IMR-90 (cell line): ENCODE measurements around the gene HOATZ. TPM values are rescaled to one million over a fixed set of nuclear protein-coding genes. Genes with fewer than 3 reads are reported as not detected.

Experiments used
- ATAC-seq: fragments of 200-7000 bp; cut with Tn5 transposase; 2 replicates; pipeline ENCODE4 v1.9.1; 2020; ENCODE audit warnings: low read depth, mild to moderate bottlenecking, moderate library complexity
- BruUV-seq: library from RNA; stranded (reverse); fragments of 400-500 nt; replicated peaks from 2 replicates; lab custom pipeline; 2021; lab: Mats Ljungman, UMichigan
- CTCF ChIA-PET: fragments of 300-600 bp; formaldehyde crosslinking; extraction: SDS; loops from one replicate; lab custom pipeline; 2021; ENCODE audit warnings: antibody characterized with exemption; lab: Yijun Ruan, JAX
- POLR2A ChIA-PET: fragments of 300-600 bp; sonication (Branson Sonifier 250); formaldehyde crosslinking; loops from one replicate; lab custom pipeline; 2022; ENCODE audit warnings: antibody characterized with exemption; ENCODE audit not compliant: unreplicated experiment; lab: Charles Lee
- DNase-seq: peaks from one replicate; pipeline ENCODE4 v3.0.0; 2013
- H2AFZ ChIP-seq: replicated peaks from 2 replicates; pipeline ENCODE3; 2013; ENCODE audit warnings: low read length, mild to moderate bottlenecking; ENCODE audit not compliant: poor library complexity
- H2AK5ac ChIP-seq: 2 replicates; pipeline ENCODE4 v1.6.1; 2013; ENCODE audit warnings: low read depth, low read length, inconsistent platforms
- H2AK9ac ChIP-seq: replicated peaks from 2 replicates; pipeline ENCODE3; 2013; ENCODE audit warnings: mild to moderate bottlenecking, low read depth, low read length, moderate library complexity; ENCODE audit not compliant: poor library complexity
- H2BK120ac ChIP-seq: 2 replicates; pipeline ENCODE4 v1.6.1; 2013; ENCODE audit warnings: low read depth, low read length, inconsistent platforms
- H2BK15ac ChIP-seq: 3 replicates; pipeline ENCODE4 v1.6.1; 2013; ENCODE audit warnings: low read depth, low read length, inconsistent platforms
- H2BK20ac ChIP-seq: 2 replicates; pipeline ENCODE4 v1.6.1; 2013; ENCODE audit warnings: low read depth, mild to moderate bottlenecking, inconsistent platforms, low read length, moderate library complexity
- H2BK5ac ChIP-seq: 2 replicates; pipeline ENCODE4 v1.6.1; 2013; ENCODE audit warnings: mild to moderate bottlenecking, low read depth, low read length, inconsistent platforms; ENCODE audit not compliant: poor library complexity, severe bottlenecking
- H3K14ac ChIP-seq: replicated peaks from 2 replicates; pipeline ENCODE4 v1.6.1; 2013; ENCODE audit warnings: low read depth, low read length, inconsistent platforms
- H3K18ac ChIP-seq: 2 replicates; pipeline ENCODE4 v1.6.1; 2013; ENCODE audit warnings: low read depth, low read length, control low read depth
- H3K23ac ChIP-seq: 2 replicates; pipeline ENCODE4 v1.6.1; 2013; ENCODE audit warnings: low read depth, low read length, inconsistent platforms
- H3K27ac ChIP-seq: 2 replicates; pipeline ENCODE4 v1.5.1; 2013; ENCODE audit warnings: mild to moderate bottlenecking, control low read depth, low read length; ENCODE audit not compliant: insufficient read depth
- H3K27me3 ChIP-seq: 2 replicates; pipeline ENCODE4 v1.6.1; 2013; ENCODE audit warnings: low read length; ENCODE audit not compliant: control insufficient read depth, insufficient read depth
- H3K36me3 ChIP-seq: 2 replicates; pipeline ENCODE4 v1.6.1; 2013; ENCODE audit warnings: low read length, mixed read lengths; ENCODE audit not compliant: control insufficient read depth, insufficient read depth
- H3K4ac ChIP-seq: 2 replicates; pipeline ENCODE4 v1.6.1; 2013; ENCODE audit warnings: low read depth, low read length, inconsistent platforms
- H3K4me1 ChIP-seq: 2 replicates; pipeline ENCODE4 v1.6.1; 2013; ENCODE audit warnings: low read length, mixed read lengths; ENCODE audit not compliant: control insufficient read depth, insufficient read depth
- H3K4me2 ChIP-seq: 2 replicates; pipeline ENCODE4 v1.6.1; 2013; ENCODE audit warnings: low read depth, mild to moderate bottlenecking, control low read depth, low read length, moderate library complexity
- H3K4me3 ChIP-seq: 2 replicates; pipeline ENCODE4 v1.5.1; 2013; ENCODE audit warnings: low read depth, mild to moderate bottlenecking, control low read depth, low read length, moderate library complexity; ENCODE audit not compliant: insufficient read depth
- H3K56ac ChIP-seq: 2 replicates; pipeline ENCODE4 v1.6.1; 2013; ENCODE audit warnings: low read length, inconsistent platforms; ENCODE audit not compliant: insufficient read depth; ENCODE audit errors: extremely low read depth
- H3K79me1 ChIP-seq, 2 experiments: 2 replicates each; pipeline ENCODE4 v1.6.1; 2013; ENCODE audit warnings: low read length in 2 of 2, inconsistent platforms in 1 of 2, low read depth in 1 of 2
- H3K9ac ChIP-seq: 2 replicates; pipeline ENCODE4 v1.6.1; 2013; ENCODE audit warnings: low read depth, low read length, control low read depth
- H3K9me1 ChIP-seq: 2 replicates; pipeline ENCODE4 v1.6.1; 2013; ENCODE audit warnings: low read length, inconsistent platforms; ENCODE audit not compliant: insufficient read depth
- H3K9me3 ChIP-seq: 2 replicates; pipeline ENCODE4 v1.6.1; 2013; ENCODE audit warnings: low read length; ENCODE audit not compliant: control insufficient read depth, insufficient read depth
- H4K20me1 ChIP-seq: 2 replicates; pipeline ENCODE4 v1.6.1; 2013; ENCODE audit warnings: low read length, inconsistent platforms; ENCODE audit not compliant: insufficient read depth
- H4K5ac ChIP-seq: 2 replicates; pipeline ENCODE4 v1.6.1; 2013; ENCODE audit warnings: mild to moderate bottlenecking, low read depth, low read length, control low read depth
- H4K8ac ChIP-seq, 2 experiments: 2 replicates each; pipeline ENCODE4 v1.6.1; 2013; ENCODE audit warnings: low read depth in 2 of 2, low read length in 2 of 2, control low read depth in 1 of 2, inconsistent platforms in 1 of 2
- H4K91ac ChIP-seq: 2 replicates; pipeline ENCODE4 v1.6.1; 2013; ENCODE audit warnings: low read depth, low read length, inconsistent platforms; ENCODE audit not compliant: insufficient read depth
- BHLHE40 ChIP-seq: fragments of 150-350 bp; IDR thresholded peaks from 2 replicates; pipeline ENCODE4 v1.6.1; 2016; ENCODE audit warnings: mild to moderate bottlenecking, low read depth, low read length
- NFE2L2 ChIP-seq: fragments of 150-350 bp; IDR thresholded peaks from 2 replicates; pipeline ENCODE4 v1.6.1; 2016; ENCODE audit warnings: low read depth, mild to moderate bottlenecking, low read length
- WGBS, 2 experiments: methylation state at CpG; one replicate each; pipeline versions ENCODE4 v1.1.5 to v1.1.7; 2013; ENCODE audit warnings: missing lambda C conversion rate in 2 of 2; ENCODE audit not compliant: insufficient read length in 1 of 2; ENCODE audit errors: extremely low coverage in 2 of 2; 5-methylcytosine and 5-hydroxymethylcytosine counted together
- dilution Hi-C: fragments of 300-500 bp; cut with HindIII; formaldehyde crosslinking; loops from one replicate; pipeline ENCODE4 v1.14.3; 2018; ENCODE audit warnings: low sequenced_read_pairs; ENCODE audit not compliant: unreplicated experiment
- in situ Hi-C: fragments of 300-500 bp; cut with MboI; formaldehyde crosslinking; loops from 3 replicates; pipeline ENCODE4 v1.14.3; 2019; ENCODE audit warnings: low sequenced_read_pairs, inconsistent platforms, mixed read lengths
- intact Hi-C: fragments of 100-400 bp; cut with micrococcal nuclease; formaldehyde crosslinking; loops from 2 replicates; pipeline ENCODE4 v1.10.0; 2022
- polyA plus RNA-seq, 3 experiments: library from polyadenylated mRNA; depleted of rRNA; stranded (reverse); fragments of >200 nt; gene quantifications; 2 replicates each; pipeline ENCODE4 v1.2.3, GENCODE V29; 2012; ENCODE audit warnings: low replicate concordance in 1 of 3
- total RNA-seq: library from RNA; depleted of rRNA; stranded (reverse); fragments of >200 nt; gene quantifications from 2 replicates; pipeline ENCODE4 v1.2.3, GENCODE V29; 2012

The HOATZ gene
- total and polyA plus RNA-seq, 2 of the 4 experiments (the other 2 are of a cell fraction) = not detected

GRCh38 chr11:111577821-111578220 lies 63.2 kb downstream of the HOATZ start:
- Histone ChIP-seq H3K14ac (no peak overlapping the region), H4K20me1 (no peaks in the 10 kb centered on the region), H3K9me1 (0 out of 2 replicates have a peak, but pooled peaks cover 5% of the 10 kb centered on the region), H3K23ac (no peak overlapping the region), H4K8ac (no peak overlapping the region), H3K18ac (no peak overlapping the region), H3K79me1 (no peaks in the 10 kb centered on the region), H2AFZ (no peak overlapping the region), H2AK5ac (no peak overlapping the region), H2BK120ac (no peak overlapping the region), H3K9me3 (no peaks in the 10 kb centered on the region), H3K4me2 (no peak overlapping the region), H3K9ac (no peak overlapping the region), H4K91ac (no peak overlapping the region), H3K56ac (no peak overlapping the region), H4K5ac (no peak overlapping the region), H2BK15ac (no peak overlapping the region), H2BK5ac (no peak overlapping the region), H3K4me3 (no peak overlapping the region), H3K27ac (no peak overlapping the region), H3K36me3 (no peaks in the 10 kb centered on the region), H3K4ac (no peak overlapping the region), H3K4me1 (peaks cover 6% of the 10 kb centered on the region), H2AK9ac (no peak overlapping the region), H3K27me3 (no peaks in the 10 kb centered on the region), H2BK20ac (no peak overlapping the region)
- DNase-seq (no peak), ATAC-seq (no peak)
- no CpG with 5 or more reads among the region's 4 CpGs for WGBS, 2 experiments
- ChIA-PET CTCF (no interaction called here), POLR2A (no interaction called here)
- in situ Hi-C loops = loop anchor here (25.0 kb wide), 1 partner anchor 409 kb away; no protein-coding TSS in a partner anchor
- BruUV-seq = no TSS peak
- intact Hi-C loops = no loop called here
- TF ChIP-seq NFE2L2 = no peak
- no peak for TF ChIP-seq BHLHE40
- dilution Hi-C loops = no loop called here
